Central memory CD4-positive, alpha-beta T cell (primary cell): ENCODE data around the gene TBC1D20.
"Not testable (repeated sequence)": the region's sequence is repeated elsewhere in the genome, so short reads cannot be mapped to it uniquely, and the experiment has no call there.

Experiments used
- DNase-seq: peaks from one replicate; pipeline ENCODE4 v3.0.0; 2022

TBC1D20 gene

GRCh38 chr20:475463-476357 is 13.4 kb upstream of the TBC1D20 start:
- no peak for DNase-seq

GRCh38 chr20:474581-474980 is 12.2 kb upstream of the TBC1D20 start:
- no peak for DNase-seq

GRCh38 chr20:472889-473292 is 10.6 kb upstream of the TBC1D20 start:
- DNase-seq: no peak

- DNase-seq: no peak
Observed at GRCh38 chr20:472137-472846, 10.0 kb upstream of the TBC1D20 start.

GRCh38 chr20:469746-470490 is 7.6 kb upstream of the TBC1D20 start:
- no peak for DNase-seq

- DNase-seq: no peak
Observed at GRCh38 chr20:467755-468154, 5.4 kb upstream of the TBC1D20 start.

GRCh38 chr20:461254-462198 is 807 bp downstream of the TBC1D20 start:
- peak; percentile 57 for DNase-seq

- DNase-seq: no peak
Observed at GRCh38 chr20:460707-461106, 1.6 kb downstream of the TBC1D20 start.

GRCh38 chr20:460180-460579 is 2.2 kb downstream of the TBC1D20 start:
- no peak for DNase-seq

GRCh38 chr20:458776-459175 is 3.6 kb downstream of the TBC1D20 start:
- no peak for DNase-seq

- no peak for DNase-seq
Observed at GRCh38 chr20:454951-455350, 7.4 kb downstream of the TBC1D20 start.

- DNase-seq: not testable (repeated sequence)
Observed at GRCh38 chr20:452021-452420, 10.3 kb downstream of the TBC1D20 start.

GRCh38 chr20:445514-446336 is 16.6 kb downstream of the TBC1D20 start:
- DNase-seq: no peak

- no peak for DNase-seq
Observed at GRCh38 chr20:444862-445426, 17.4 kb downstream of the TBC1D20 start.

GRCh38 chr20:444117-444516 is 18.2 kb downstream of the TBC1D20 start:
- DNase-seq: no peak

GRCh38 chr20:443223-443775 is 19.0 kb downstream of the TBC1D20 start:
- DNase-seq: no peak

- DNase-seq: no peak
Observed at GRCh38 chr20:440636-441035, 21.7 kb downstream of the TBC1D20 start.

- no peak for DNase-seq
Observed at GRCh38 chr20:440148-440547, 22.2 kb downstream of the TBC1D20 start.

- peak; percentile 70 for DNase-seq
Observed at GRCh38 chr20:438571-439469, 23.5 kb downstream of the TBC1D20 start.
